Kidney tubule cell (primary cell): ENCODE measurements around the gene ZNF234.
"Not testable (repeated sequence)": the region's sequence is repeated elsewhere in the genome, so short reads cannot be mapped to it uniquely, and the experiment has no call there.

Experiments used
- DNase-seq: peaks from one replicate; pipeline ENCODE4 v3.0.0-alpha.2; 2018; ENCODE audit warnings: low spot score

Gene ZNF234

GRCh38 chr19:44141191-44142058 lies at the start of gene ZNF234:
Gene ZNF234, plus strand, starts transcription at chr19:44141554. Its CDS starts 3,079 bp downstream, at chr19:44144633.
- DNase-seq: peak; percentile 78

GRCh38 chr19:44092108-44092507 lies 49.2 kb upstream of the ZNF234 start:
- no peak for DNase-seq

GRCh38 chr19:44093931-44094765 lies 47.2 kb upstream of the ZNF234 start, which contains the start of gene ZNF224:
Gene ZNF224, plus strand, starts transcription at chr19:44094361. Its CDS starts 3,513 bp downstream, at chr19:44097874.
- peak; percentile 91 for DNase-seq

DNA sequence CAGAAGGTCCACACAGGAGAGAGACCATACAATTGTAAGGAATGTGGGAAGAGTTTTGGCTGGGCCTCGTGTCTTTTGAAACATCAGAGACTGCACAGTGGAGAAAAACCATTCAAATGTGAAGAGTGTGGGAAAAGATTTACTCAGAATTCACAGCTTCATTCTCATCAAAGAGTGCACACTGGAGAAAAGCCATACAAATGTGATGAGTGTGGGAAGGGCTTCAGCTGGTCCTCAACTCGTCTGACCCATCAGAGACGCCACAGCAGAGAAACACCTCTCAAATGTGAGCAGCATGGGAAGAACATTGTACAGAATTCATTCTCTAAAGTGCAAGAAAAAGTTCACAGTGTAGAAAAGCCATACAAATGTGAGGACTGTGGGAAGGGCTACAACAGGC lies 33.6 kb upstream of the ZNF234 start:
- no peak for DNase-seq

- no peak for DNase-seq
These were observed 31.9 kb upstream of the ZNF234 start for GRCh38 chr19:44109458-44109857.

GRCh38 chr19:44111910-44112463 lies 29.4 kb upstream of the ZNF234 start:
- DNase-seq: peak; percentile 68

DNA sequence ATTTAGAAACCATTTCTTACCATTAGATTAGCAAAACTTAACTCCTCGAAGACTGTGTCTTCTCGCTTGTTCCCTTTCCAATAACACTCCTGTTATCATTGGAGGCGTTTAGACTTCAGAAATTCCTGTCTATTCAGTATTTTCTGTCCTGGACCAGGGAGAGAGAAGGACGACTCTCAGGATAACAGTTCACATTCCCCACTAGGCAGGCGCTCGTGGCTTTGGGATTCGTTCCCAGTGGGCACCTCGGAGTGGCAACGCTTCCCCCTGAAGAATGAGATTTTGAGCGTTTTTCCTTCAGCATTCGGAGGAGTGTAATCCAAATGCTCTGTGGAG lies 28.6 kb upstream of the ZNF234 start:
- DNase-seq: no peak

DNA sequence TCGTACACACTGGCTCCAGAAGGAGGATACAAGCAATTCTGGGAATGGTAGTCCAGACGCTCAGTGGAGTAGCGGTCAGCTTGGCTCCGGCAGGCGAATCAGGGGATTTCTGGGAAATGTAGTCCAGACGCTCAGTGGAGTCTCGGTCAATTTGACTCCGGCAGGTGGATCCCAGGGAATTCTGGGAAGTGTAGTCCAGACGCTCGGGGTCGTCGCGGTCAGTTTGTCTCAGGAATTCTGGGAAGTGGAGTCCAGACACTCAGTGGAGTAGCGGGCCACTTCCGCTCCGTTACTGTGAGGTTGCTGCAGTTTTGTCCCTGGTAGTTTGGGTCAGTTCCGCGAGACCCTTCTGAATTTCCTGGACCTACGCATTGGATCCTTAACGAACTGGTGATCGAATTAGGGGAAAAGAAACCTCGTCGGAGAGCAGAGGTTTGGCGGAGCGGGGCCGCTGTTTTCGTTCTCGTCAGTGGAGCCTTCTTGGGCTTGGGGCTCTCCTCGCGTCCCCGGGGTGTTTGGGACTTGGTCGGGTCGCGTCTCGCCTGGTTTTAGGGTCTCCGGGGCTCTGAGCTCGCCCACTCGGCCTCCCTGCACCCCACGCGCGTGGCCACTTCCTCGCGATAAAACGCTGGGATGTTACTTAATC lies 28.1 kb upstream of the ZNF234 start, which contains the start of gene ZNF225:
TSS of gene ZNF225 (plus strand) at position 262 of the 646 bp plus-strand sequence. CDS start 2,429 bp downstream, outside the sequence.
- peak; percentile 98 for DNase-seq

DNA sequence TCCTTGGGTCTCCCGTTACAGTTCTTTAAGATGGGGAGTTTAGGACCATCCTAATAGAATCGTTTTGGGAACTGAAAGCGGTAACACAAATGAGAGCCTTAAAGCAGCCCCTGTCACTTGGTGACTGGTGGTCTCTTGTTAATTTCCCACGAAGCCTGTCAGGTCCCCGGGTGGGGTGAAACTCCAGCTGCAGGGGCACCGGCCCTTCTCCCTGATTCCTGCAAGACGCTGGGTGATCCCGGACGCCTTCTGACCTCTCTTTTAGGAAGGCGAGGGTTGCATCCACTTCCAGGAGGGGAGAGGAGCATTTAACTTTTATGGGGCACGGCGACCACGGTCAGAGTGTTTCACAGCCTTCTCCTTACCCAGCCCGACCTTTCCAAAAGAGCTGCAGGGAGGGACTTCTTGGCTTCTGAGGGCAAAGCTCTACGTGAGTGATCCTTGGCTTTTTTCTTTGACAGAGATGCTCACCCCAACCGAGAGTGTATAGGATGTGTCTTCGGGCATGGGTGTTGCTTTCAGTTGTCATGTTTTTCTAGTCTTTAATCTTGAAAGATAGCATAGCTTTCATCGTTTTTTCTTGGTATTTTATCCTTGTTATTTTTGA lies 27.5 kb upstream of the ZNF234 start:
- peak; percentile 2 for DNase-seq

DNA sequence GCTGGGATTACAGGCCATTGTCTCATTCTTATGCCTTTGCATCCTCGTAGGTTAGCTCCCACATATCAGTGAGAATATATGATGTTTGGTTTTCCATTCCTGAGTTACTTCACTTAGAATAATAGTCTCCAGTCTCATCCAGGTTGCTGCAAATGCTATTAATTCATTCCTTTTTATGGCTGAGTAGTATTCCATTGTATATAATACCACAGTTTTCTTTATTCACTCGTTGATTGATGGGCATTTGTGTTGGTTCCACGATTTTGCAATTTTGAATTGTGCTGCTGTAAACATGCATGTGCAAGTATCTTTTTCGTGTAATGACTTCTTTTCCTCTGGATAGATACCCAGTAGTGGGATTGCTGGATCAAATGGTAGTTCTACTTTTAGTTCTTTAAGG lies 20.2 kb upstream of the ZNF234 start:
- DNase-seq: not testable (repeated sequence)

DNA sequence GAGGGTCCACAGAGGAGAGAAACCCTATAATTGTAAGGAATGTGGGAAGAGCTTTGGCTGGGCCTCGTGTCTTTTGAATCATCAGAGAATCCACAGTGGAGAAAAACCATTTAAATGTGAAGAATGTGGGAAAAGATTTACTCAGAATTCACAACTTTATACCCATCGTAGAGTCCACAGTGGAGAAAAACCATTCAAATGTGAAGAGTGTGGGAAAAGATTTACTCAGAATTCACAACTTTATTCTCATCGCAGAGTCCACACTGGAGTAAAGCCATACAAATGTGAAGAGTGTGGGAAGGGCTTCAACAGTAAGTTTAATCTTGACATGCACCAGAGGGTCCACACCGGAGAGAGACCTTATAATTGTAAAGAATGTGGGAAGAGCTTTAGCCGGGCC lies 9.4 kb upstream of the ZNF234 start:
- no peak for DNase-seq

DNA sequence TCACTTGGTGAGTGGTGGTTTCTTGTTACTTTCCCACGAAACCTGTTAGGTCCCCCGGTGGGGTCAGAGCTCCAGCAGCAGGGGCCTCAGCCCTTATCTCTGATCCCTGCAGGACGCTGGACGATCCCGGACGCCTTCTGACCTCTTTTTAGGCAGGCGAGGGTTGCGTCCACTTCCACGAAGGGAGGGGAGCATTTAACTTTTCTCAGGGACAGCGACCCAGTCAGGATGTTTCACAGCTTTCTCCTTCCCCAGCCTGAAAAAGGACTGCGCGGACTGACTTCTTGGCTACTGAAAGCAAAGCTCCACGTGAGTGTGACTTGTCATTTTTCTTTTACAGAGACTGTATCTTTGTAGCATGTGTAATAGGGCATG lies 692 bp downstream of the ZNF234 start:
- DNase-seq: peak; percentile 11

- no peak for DNase-seq
These were observed 8.4 kb downstream of the ZNF234 start for GRCh38 chr19:44149776-44150175.

- no peak for DNase-seq
These were observed 10.1 kb downstream of the ZNF234 start for GRCh38 chr19:44151491-44151890.

DNA sequence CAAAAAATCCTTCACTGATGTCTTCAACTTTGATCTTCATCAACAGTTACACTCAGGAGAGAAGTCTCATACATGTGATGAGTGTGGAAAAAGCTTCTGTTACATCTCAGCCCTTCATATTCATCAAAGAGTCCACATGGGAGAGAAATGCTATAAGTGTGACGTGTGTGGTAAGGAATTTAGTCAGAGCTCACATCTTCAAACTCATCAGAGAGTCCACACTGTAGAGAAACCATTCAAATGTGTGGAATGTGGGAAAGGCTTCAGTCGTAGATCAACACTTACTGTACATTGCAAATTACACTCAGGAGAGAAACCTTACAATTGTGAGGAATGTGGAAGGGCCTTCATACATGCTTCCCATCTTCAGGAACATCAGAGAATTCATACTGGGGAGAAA lies 15.1 kb downstream of the ZNF234 start:
- no peak for DNase-seq

- no peak for DNase-seq
These were observed 22.4 kb downstream of the ZNF234 start for GRCh38 chr19:44163789-44164188.

DNA sequence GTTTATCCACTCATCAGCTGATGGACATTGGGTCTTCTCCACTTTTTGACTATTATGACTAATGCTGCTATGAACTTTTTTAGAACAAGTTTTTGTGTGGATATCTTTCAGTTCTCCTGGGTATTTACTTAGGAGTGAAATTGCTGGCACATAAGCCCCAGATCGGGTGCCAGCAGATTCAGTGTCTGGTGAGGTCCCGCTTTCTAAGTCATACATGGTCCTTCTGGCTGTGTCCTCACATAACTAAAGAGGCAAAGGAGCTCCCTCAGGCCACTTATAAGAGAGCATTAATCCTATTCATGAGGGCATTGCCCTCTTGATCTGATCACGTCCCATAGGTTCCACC lies 22.9 kb downstream of the ZNF234 start:
- no peak for DNase-seq

GRCh38 chr19:44164673-44165512 lies 23.5 kb downstream of the ZNF234 start, which contains the start of gene ZNF226:
Gene ZNF226, plus strand, starts transcription at chr19:44165100. Its CDS starts 4,981 bp downstream, at chr19:44170081.
- peak; percentile 99 for DNase-seq

- not testable (repeated sequence) for DNase-seq
These were observed 29.3 kb downstream of the ZNF234 start for GRCh38 chr19:44170660-44171059.

DNA sequence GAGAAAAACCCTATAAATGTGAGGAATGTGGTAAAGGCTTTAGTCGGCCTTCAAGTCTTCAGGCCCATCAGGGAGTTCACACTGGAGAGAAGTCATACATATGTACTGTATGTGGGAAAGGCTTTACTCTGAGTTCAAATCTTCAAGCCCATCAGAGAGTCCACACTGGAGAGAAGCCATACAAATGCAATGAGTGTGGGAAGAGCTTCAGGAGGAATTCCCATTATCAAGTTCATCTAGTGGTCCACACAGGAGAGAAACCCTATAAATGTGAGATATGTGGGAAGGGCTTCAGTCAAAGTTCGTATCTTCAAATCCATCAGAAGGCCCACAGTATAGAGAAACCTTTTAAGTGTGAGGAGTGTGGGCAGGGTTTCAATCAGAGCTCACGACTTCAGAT lies 35.2 kb downstream of the ZNF234 start:
- DNase-seq: no peak

DNA sequence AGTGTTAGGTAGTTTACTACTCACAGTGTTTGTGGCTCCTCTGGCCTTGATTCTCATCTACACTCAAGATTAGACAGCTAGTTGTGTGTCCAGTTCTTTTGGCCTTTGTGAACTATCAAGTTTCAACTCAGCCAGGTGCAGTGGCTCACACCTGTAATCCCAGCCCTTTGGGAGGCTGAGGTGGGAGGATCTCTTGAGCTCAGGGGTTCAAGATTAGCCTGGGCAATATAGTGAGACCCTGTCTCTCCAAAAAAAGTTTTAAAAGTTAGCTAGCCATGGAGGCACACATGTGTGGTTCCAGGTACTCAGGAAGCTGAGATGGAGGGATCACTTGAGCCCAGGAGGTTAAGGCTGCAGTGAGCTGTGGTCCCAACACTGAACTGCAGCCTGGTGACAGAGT lies 39.6 kb downstream of the ZNF234 start:
- DNase-seq: no peak
